AG04449 (cell line): ENCODE data around the gene RINL.

Experiments used
- CTCF ChIA-PET: fragments of 350-600 bp; formaldehyde crosslinking; extraction: SDS; loops from one replicate; lab custom pipeline; 2021; ENCODE audit warnings: antibody characterized with exemption; lab: Yijun Ruan, JAX
- POLR2A ChIA-PET: fragments of 400-600, 350-600 bp; formaldehyde crosslinking; extraction: SDS; loops from one replicate; lab custom pipeline; 2020; ENCODE audit warnings: antibody characterized with exemption, inconsistent platforms; lab: Yijun Ruan, JAX
- DNase-seq: peaks from one replicate; pipeline ENCODE4 v3.0.0-alpha.2; 2010; ENCODE audit warnings: low read depth, low spot score
- H3K4me3 ChIP-seq: 2 replicates; pipeline ENCODE4 v1.5.1; 2011; ENCODE audit warnings: low read depth, mild to moderate bottlenecking, control low read depth, low read length
- TF ChIP-seq, protein P1 (sequence below): IDR thresholded peaks from one replicate; pipeline ENCODE4 v1.5.1; 2011; ENCODE audit warnings: mild to moderate bottlenecking, moderate library complexity, low read length, control low read depth, inconsistent platforms; ENCODE audit not compliant: insufficient read depth; ENCODE audit errors: missing control alignments

The RINL gene

DNA sequence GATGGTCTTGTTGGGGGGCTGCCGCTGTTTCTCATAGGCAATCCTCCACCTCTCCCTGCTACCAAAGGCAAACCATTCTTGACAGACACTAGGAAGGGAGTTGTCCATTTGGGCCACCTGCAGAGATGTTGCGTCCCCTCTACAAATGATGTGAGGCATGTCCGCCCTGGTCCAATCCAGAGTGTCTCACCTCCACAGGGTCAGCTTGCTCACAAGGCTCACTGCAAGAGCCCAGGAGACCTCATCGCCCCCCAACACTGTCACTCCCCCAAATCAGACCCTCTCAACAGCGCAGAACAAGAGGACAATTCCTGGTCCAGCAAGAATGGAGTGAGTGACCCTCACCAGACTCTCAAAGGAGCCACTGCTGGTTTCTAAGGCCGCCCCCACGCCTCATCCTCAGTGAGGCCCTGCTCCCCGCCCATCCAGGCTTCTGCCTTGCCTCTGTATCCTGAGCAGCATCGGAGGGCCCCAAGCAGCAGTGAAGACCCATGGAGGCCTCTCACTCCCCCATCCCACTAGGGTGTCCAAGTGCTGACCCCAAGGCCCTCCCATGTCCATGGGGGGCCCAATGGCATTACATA lies 34.8 kb downstream of the RINL start:
- DNase-seq: no peak
- POLR2A ChIA-PET: no interaction called here
- no peak overlapping the region for H3K4me3 ChIP-seq
- TF ChIP-seq, protein P1, sequence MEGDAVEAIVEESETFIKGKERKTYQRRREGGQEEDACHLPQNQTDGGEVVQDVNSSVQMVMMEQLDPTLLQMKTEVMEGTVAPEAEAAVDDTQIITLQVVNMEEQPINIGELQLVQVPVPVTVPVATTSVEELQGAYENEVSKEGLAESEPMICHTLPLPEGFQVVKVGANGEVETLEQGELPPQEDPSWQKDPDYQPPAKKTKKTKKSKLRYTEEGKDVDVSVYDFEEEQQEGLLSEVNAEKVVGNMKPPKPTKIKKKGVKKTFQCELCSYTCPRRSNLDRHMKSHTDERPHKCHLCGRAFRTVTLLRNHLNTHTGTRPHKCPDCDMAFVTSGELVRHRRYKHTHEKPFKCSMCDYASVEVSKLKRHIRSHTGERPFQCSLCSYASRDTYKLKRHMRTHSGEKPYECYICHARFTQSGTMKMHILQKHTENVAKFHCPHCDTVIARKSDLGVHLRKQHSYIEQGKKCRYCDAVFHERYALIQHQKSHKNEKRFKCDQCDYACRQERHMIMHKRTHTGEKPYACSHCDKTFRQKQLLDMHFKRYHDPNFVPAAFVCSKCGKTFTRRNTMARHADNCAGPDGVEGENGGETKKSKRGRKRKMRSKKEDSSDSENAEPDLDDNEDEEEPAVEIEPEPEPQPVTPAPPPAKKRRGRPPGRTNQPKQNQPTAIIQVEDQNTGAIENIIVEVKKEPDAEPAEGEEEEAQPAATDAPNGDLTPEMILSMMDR: no peak
- CTCF ChIA-PET: no interaction called here

DNA sequence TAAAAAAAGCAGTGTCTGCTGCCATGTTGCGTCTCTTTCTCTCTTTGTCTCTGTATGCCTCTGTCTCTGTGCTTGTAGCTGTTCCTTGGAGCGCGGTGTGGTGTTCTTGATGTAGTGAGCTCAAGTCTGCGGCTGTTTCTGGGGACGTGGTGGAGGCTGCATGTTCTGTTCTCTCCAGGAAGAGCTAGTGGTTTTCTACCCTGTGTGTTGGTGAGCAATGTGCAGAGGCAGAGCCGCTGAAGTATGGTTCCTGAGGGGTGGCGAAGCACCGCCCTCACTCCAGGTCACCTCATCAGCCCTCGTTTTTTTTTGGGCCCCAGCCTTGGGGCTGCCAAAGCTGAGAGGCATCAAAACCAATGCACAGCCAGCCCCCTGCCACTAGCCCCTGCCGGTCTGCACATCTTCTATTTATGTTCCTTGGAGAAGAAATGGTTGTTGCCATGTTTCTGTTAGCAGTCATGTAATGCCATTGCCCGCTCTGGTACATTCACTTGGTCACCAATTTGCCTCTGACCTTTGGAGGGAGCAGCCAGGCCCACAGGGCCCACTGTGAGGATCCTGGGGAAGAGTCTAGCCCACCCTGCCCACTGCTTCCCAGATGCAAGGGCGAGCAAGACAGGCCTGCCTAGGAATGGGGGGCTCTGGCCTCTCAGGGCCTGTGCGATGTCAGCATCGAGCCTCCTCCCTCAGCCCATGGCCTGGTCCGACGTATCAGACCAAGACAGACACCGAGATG lies 35.5 kb downstream of the RINL start:
- no peak overlapping the region for H3K4me3 ChIP-seq
- CTCF ChIA-PET: no interaction called here
- TF ChIP-seq, protein P1: no peak
- no peak for DNase-seq
- POLR2A ChIA-PET: no interaction called here

DNA sequence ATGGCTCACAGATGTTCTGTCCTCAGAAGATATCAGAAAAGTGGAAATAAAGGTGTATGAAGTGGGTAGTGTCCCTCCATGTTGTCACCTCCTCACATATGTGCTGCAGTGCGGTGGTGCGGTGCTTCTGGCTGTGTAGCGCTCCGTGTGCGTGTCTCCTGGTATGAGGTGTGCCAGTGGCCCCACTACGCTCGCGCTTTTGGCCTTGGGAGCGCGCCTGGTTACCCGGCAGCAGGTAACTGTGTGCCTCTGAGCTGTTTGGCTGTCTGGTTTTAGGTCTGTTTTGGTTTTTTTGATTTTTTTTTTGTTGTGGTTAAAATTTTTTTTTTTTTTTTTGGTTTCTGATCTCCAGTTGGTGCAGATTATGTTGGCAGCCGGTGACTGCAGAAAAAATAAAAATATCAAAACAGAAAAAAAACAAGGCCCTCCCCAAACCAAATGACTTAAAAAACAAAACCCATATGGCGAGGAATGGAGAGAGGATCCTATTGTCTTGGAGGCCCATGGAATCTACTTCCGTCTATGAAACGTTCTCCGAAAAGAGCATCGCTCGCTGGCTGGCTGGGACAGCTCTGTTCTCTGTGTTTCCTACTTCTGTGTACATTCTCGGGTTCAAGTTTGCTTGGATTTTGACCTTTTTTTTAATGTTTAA lies 36.2 kb downstream of the RINL start:
- CTCF ChIA-PET: no interaction called here
- no peak for DNase-seq
- H3K4me3 ChIP-seq: no peak overlapping the region
- POLR2A ChIA-PET: no interaction called here
- TF ChIP-seq, protein P1: no peak

DNA sequence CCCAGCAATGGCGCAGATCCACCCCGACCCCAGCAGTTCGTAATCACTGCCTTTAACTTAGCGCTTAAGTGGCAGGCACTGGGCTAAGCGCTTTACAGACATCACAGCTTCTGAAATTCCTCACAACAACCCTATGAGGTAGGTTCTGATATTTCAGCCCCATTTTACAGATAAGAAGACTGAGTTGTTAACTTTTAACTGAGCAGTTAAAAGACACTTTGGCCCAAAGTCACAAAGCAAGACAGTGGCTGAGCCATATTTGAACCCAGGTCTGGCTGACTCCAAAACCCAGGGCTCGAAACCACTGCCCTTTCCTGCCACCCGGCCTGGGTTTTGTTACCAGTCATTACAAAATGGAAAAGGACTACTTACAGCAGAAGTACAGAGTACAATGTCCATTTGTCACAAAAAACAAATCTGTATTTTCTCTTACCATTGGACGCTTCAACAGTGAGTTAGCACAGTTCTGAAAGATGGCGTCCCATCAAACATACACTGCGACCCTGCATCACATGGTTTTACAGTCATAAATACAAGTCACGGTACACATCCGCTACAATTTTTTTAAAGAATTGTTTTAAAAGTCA lies 36.8 kb downstream of the RINL start:
- ChIA-PET CTCF (interaction anchor here (1.1 kb wide), 1 partner anchor 8 kb away, joined by 3 read pairs; no protein-coding TSS in a partner anchor), POLR2A (interaction anchor here (1.1 kb wide), 1 partner anchor 10 kb away, joined by 4 read pairs; the partner anchor contains the start of gene ECH1)
- TF ChIP-seq, protein P1: no peak
- no peak overlapping the region for H3K4me3 ChIP-seq
- DNase-seq: no peak

DNA sequence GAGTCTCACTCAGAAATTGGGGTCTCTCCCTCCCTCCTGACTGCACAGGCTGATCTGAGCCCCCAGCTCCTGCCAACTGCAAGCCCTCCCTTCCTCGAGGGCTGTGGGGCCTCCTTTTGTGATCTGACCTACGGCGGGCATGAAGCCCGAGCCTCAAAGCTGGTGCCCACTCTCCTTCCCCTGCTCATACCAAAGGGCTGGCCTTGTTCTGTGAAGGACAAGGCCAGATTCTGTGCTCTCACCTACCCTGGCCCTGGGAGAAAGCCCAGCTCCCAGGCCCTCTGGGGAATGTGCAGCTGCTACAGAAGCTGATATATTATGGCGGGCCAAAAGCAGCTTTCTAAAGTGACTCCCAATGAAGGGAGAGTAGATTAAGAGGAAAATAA lies 37.5 kb downstream of the RINL start:
- H3K4me3 ChIP-seq: no peak overlapping the region
- CTCF ChIA-PET: interaction anchor here (1.1 kb wide), 1 partner anchor 8 kb away, joined by 3 read pairs; no protein-coding TSS in a partner anchor
- TF ChIP-seq, protein P1: no peak
- POLR2A ChIA-PET: interaction anchor here (1.1 kb wide), 1 partner anchor 9 kb away, joined by 4 read pairs; the partner anchor contains the start of gene ECH1
- DNase-seq: no peak
